ENCODE data around the gene MCRS1.

Gene MCRS1

DNA sequence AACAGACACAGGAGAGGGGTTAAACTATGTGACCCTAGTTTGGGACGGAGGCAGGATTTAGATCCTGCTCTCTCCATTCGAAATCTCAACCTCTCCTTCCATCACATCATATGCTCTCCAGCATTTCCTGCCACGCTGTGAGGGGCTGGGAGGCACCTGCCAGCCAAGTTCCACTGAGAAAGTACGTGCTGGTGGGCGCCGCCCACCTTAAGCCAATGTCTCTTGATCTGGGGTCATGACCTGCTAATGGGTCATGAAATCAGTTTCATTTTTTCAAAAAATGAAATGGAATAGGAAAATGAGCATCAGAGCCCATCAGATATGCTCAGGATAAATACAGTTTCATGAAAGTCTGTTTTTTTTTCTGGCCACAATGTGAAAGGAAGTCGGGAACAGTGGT is 7.2 kb downstream of the MCRS1 start:
- no peak overlapping the region for H3K27ac ChIP-seq (ENCODE audit: low read length)
- no peak overlapping the region for H3K9ac ChIP-seq (ENCODE audit: low read depth, low read length)
- no peak overlapping the region for H3K4me3 ChIP-seq (ENCODE audit: low read length)
- H3K27me3 ChIP-seq (ENCODE audit: insufficient read depth, low read length): no peaks in the 10 kb centered on the region
- no peaks in the 10 kb centered on the region for H3K9me3 ChIP-seq (ENCODE audit: insufficient read depth, low read depth, low read length)
- H3K4me1 ChIP-seq (ENCODE audit: insufficient read depth, low read length): no peaks in the 10 kb centered on the region
- H3K36me3 ChIP-seq (ENCODE audit: insufficient read depth, low read depth, low read length): peaks cover 92% of the 10 kb centered on the region

DNA sequence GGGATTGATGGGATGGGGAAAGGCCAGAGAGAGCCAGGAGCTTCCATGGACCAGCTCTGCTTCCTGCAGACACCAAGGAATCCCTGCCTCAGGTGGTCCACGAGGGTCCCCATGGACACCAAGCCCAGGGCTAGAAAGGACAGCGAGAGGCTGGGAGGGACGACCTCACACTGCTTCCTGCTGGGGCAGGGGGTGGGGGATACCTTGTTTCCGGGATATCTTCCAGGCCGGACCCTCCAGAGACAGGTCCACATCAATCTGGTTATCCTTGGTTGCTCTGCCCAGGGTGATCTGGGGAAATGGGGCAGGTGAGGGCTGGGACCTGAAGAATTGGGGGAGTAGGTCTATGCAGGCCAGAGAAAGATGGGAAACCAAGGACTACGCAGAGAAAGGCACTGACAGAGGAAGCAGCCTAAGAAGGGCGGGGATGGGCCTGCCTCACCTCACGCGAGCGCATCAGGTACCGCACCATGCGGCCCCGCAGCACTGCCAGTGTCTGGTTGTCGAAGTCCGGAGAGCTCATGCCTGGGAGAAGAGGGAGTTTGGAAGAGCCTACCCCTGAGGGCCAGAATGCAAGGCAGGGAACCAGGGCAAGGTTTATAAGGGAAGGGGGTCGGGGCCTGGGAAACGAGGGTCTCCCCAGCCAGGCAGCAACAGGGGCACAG is 8.8 kb downstream of the MCRS1 start:
- no peaks in the 10 kb centered on the region for H3K27me3 ChIP-seq (ENCODE audit: insufficient read depth, low read length)
- H3K4me1 ChIP-seq (ENCODE audit: insufficient read depth, low read length): no peaks in the 10 kb centered on the region
- no peak overlapping the region for H3K4me3 ChIP-seq (ENCODE audit: low read length)
- H3K27ac ChIP-seq (ENCODE audit: low read length): no peak overlapping the region
- peaks cover 77% of the 10 kb centered on the region for H3K36me3 ChIP-seq (ENCODE audit: insufficient read depth, low read depth, low read length)
- no peak overlapping the region for H3K9ac ChIP-seq (ENCODE audit: low read depth, low read length)
- H3K9me3 ChIP-seq (ENCODE audit: insufficient read depth, low read depth, low read length): no peaks in the 10 kb centered on the region

DNA sequence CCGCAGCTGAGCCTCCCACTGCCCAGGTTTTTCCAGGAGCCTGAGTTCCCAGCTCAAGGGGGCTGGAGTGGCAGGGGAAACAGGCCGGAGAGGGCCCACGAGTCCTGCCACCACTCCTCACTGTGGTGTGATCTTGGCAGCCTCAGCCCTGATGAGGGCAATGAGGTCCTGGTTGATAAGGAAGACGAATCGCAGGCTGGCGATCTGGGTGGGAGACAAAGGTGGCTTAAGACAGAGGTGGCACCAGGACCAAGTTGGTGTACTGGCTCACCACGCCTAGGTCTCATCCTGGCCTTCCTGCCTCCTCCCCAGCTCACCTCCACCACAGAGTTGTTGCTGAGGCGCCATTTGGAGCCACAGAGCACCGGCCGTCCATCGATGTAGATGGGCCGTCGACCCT is 9.4 kb downstream of the MCRS1 start:
- Histone ChIP-seq H3K9ac (ENCODE audit: low read depth, low read length) (no peak overlapping the region), H3K36me3 (ENCODE audit: insufficient read depth, low read depth, low read length) (peaks cover 71% of the 10 kb centered on the region), H3K27me3 (ENCODE audit: insufficient read depth, low read length) (no peaks in the 10 kb centered on the region), H3K4me1 (ENCODE audit: insufficient read depth, low read length) (no peaks in the 10 kb centered on the region), H3K4me3 (ENCODE audit: low read length) (no peak overlapping the region), H3K27ac (ENCODE audit: low read length) (no peak overlapping the region), H3K9me3 (ENCODE audit: insufficient read depth, low read depth, low read length) (no peaks in the 10 kb centered on the region)

DNA sequence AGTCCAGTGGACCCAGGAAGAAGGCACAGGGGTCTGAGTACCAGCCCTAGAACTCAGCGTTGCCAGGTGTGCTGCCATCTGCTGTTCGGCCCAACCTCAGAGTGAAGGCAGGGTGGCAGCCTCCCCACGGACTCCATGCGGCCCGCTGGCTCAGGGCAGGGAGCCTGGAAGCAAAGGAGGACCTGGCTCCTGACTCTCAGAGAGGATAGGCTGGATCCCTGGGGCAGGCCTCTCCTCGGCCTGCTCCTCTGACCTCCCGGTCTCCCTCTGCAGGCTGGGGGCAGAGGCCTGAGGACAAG is 10.1 kb downstream of the MCRS1 start:
- Histone ChIP-seq H3K36me3 (ENCODE audit: insufficient read depth, low read depth, low read length) (peaks cover 64% of the 10 kb centered on the region), H3K9me3 (ENCODE audit: insufficient read depth, low read depth, low read length) (no peaks in the 10 kb centered on the region), H3K4me3 (ENCODE audit: low read length) (no peak overlapping the region), H3K27ac (ENCODE audit: low read length) (no peak overlapping the region), H3K9ac (ENCODE audit: low read depth, low read length) (no peak overlapping the region), H3K27me3 (ENCODE audit: insufficient read depth, low read length) (peaks cover 3% of the 10 kb centered on the region; the same call in 1 of the 2 replicates), H3K4me1 (ENCODE audit: insufficient read depth, low read length) (no peaks in the 10 kb centered on the region)

DNA sequence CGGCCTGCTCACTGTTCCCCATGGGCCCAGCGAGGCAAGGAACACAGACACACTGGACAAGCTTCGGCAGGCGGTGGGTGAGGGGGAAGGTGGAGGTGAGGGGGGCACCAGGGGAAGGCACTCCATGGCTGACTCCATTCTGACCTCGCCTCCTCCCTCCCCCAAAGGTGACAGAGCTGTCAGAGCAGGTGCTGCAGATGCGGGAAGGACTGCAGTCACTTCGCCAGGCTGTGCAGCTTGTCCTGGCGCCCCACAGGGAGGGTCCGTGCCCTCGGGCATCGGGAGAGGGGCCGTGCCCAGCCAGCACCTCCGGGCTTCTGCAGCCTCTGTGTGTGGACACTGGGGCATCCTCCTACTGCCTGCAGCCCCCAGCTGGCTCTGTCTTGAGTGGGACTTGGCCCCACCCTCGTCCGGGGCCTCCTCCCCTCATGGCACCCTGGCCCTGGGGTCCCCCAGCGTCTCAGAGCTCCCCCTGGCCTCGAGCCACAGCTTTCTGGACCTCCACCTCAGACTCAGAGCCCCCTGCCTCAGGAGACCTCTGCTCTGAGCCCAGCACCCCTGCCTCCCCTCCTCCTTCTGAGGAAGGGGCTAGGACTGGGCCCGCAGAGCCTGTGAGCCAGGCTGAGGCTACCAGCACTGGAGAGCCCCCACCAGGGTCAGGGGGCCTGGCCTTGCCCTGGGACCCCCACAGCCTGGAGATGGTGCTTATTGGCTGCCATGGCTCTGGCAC is 10.6 kb downstream of the MCRS1 start:
- H3K27me3 ChIP-seq (ENCODE audit: insufficient read depth, low read length): peaks cover 9% of the 10 kb centered on the region; the same call in 1 of the 2 replicates
- H3K36me3 ChIP-seq (ENCODE audit: insufficient read depth, low read depth, low read length): peaks cover 59% of the 10 kb centered on the region
- H3K4me3 ChIP-seq (ENCODE audit: low read length): no peak overlapping the region
- no peak overlapping the region for H3K27ac ChIP-seq (ENCODE audit: low read length)
- no peak overlapping the region for H3K9ac ChIP-seq (ENCODE audit: low read depth, low read length)
- no peaks in the 10 kb centered on the region for H3K9me3 ChIP-seq (ENCODE audit: insufficient read depth, low read depth, low read length)
- no peaks in the 10 kb centered on the region for H3K4me1 ChIP-seq (ENCODE audit: insufficient read depth, low read length)

DNA sequence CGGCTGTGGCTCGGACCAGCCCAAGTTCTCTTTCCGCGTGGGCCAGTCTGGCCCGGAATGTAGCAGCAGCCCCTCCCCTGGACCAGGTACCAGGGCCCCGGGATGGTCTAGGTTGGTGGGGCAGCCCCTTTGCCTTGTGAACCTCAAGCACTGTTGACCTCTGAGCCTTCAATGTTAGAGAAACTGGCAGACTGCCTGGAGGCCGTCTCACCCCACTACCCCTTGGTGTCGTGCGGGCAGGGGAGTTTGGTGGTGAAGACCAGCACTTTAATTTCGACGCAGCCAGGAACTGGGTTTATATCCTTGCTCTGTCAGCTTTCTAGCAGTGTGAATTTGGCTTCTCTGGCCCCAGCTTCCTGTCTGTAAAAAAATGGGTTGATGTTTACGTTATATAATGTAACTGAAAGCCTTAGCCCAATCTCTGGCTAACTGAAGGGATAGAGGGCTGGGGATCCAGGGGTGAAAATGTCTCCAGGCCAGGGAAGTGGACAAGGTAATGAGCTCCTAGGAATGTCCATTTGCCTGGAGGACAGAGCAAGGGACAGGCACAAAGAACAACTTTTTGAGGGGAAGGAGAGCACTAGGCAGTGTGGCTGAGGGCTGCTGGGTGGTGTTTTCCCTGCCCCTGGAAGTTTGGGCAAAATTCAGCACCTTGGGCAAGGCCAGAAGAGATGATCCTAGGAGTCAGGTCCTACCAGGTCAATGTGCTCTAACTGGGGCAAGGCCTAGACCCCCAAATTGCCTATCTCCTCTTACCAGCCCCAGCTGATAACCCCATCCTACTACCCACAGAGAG is 11.4 kb downstream of the MCRS1 start:
- peaks cover 16% of the 10 kb centered on the region for H3K27me3 ChIP-seq (ENCODE audit: insufficient read depth, low read length)
- peaks cover 51% of the 10 kb centered on the region for H3K36me3 ChIP-seq (ENCODE audit: insufficient read depth, low read depth, low read length)
- H3K27ac ChIP-seq (ENCODE audit: low read length): no peak overlapping the region
- no peaks in the 10 kb centered on the region for H3K9me3 ChIP-seq (ENCODE audit: insufficient read depth, low read depth, low read length)
- no peak overlapping the region for H3K4me3 ChIP-seq (ENCODE audit: low read length)
- H3K9ac ChIP-seq (ENCODE audit: low read depth, low read length): no peak overlapping the region
- no peaks in the 10 kb centered on the region for H3K4me1 ChIP-seq (ENCODE audit: insufficient read depth, low read length)

DNA sequence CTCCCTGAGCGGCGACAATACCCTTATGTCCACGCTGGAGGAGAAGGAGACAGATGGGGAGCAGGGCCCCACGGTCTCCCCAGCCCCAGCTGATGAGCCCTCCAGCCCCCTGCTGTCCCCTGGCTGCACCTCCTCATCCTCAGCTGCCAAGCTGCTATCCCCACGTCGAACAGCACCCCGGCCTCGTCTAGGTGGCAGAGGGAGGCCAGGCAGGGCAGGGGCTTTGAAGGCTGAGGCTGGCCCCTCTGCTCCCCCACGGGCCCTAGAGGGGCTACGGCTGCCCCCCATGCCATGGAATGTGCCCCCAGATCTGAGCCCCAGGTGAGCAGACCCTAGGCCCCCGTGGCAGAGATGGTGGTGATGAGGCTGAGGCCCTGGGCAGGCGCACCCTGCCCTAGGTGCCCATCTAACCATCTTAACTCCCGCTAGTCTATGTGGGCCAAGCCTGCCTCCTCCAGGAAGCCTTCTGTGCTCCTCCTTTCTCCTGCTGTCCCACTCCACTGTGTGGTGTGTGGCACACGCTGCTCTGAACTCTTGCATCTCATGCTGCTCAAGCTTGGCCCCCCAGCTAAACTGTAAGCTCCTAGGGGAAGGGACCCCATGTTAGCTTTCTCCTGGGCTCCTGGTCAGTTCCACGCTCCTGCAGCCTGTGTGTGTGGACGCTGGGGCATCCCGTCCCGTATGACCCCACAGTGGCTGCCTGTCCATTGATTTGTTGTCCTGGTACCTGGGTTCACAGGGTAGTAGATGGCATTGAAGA is 12.1 kb downstream of the MCRS1 start:
- H3K9ac ChIP-seq (ENCODE audit: low read depth, low read length): no peak overlapping the region
- H3K27ac ChIP-seq (ENCODE audit: low read length): no peak overlapping the region
- peaks cover 24% of the 10 kb centered on the region for H3K27me3 ChIP-seq (ENCODE audit: insufficient read depth, low read length)
- no peaks in the 10 kb centered on the region for H3K9me3 ChIP-seq (ENCODE audit: insufficient read depth, low read depth, low read length)
- no peaks in the 10 kb centered on the region for H3K4me1 ChIP-seq (ENCODE audit: insufficient read depth, low read length)
- no peak overlapping the region for H3K4me3 ChIP-seq (ENCODE audit: low read length)
- peaks cover 44% of the 10 kb centered on the region for H3K36me3 ChIP-seq (ENCODE audit: insufficient read depth, low read depth, low read length)

DNA sequence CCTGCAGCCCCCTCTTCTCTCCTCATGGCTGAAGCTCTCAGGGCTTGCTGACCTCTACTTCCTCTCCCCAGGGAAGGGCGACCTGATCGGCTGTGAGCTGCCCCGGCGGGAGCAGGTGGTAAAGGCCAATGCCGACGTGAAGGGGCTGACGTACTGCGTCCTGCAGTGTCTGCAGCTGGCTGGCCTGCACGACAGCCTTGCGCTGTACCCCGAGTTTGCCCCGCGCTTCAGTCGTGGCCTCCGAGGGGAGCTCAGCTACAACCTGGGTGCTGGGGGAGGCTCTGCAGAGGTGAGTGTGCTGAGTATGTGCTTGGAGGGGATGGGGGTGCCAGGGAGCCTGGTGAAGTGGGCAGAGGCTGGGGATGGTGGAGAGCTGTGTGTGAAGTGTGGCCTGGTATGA is 13.7 kb downstream of the MCRS1 start:
- Histone ChIP-seq H3K27ac (ENCODE audit: low read length) (no peak overlapping the region), H3K36me3 (ENCODE audit: insufficient read depth, low read depth, low read length) (peaks cover 29% of the 10 kb centered on the region), H3K4me1 (ENCODE audit: insufficient read depth, low read length) (no peaks in the 10 kb centered on the region), H3K9ac (ENCODE audit: low read depth, low read length) (no peak overlapping the region), H3K27me3 (ENCODE audit: insufficient read depth, low read length) (peaks cover 39% of the 10 kb centered on the region), H3K4me3 (ENCODE audit: low read length) (no peak overlapping the region), H3K9me3 (ENCODE audit: insufficient read depth, low read depth, low read length) (no peaks in the 10 kb centered on the region)

DNA sequence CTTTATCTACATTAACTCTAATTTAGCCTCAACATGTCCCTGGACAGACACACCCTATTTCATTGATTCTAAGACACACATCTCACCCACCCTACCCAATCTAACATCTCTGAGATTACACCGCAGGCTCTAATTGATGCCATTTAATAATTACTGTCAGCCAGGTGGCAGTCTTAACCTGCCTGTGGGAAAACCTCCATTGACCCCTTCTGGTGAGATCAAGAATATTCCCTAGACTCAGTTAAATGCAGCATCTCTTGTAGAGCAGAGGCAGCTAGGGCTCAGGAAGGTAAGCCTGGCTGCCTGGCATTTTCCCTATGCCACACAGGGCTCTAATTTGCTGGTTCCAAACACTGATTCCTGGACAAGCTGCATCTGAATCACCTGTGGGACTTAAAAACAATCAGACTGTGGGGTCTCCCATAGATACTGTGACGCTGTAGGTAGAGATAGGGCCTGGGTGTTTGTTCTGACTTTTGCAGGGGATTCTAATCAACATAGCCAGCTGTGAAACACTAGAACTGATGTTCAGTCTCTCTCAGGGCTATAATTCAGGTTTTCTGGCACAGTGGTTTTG is 14.3 kb downstream of the MCRS1 start:
- no peak overlapping the region for H3K4me3 ChIP-seq (ENCODE audit: low read length)
- no peaks in the 10 kb centered on the region for H3K9me3 ChIP-seq (ENCODE audit: insufficient read depth, low read depth, low read length)
- H3K36me3 ChIP-seq (ENCODE audit: insufficient read depth, low read depth, low read length): peaks cover 22% of the 10 kb centered on the region
- H3K9ac ChIP-seq (ENCODE audit: low read depth, low read length): no peak overlapping the region
- H3K4me1 ChIP-seq (ENCODE audit: insufficient read depth, low read length): no peaks in the 10 kb centered on the region
- peaks cover 46% of the 10 kb centered on the region for H3K27me3 ChIP-seq (ENCODE audit: insufficient read depth, low read length)
- H3K27ac ChIP-seq (ENCODE audit: low read length): no peak overlapping the region

DNA sequence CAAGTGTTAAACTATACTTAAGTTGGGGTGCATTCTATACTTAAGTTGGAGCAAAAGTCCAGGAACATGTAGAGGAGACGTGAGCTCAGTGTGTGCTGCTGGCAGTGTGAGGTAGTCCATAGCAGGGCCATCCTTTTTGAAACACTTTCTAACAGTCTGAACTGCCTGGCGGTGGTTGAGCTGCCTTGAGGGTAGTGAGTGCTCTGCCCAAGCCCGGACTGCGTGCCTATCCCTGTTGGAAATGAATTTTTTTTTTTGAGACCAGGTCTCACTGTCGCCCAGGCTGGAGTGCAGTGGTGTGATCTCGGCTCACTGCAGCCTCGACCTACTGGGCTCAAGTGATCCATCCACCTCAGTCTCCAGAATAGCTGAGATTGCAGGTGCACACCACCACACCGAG is 15.0 kb downstream of the MCRS1 start:
- Histone ChIP-seq H3K4me1 (ENCODE audit: insufficient read depth, low read length) (no peaks in the 10 kb centered on the region), H3K36me3 (ENCODE audit: insufficient read depth, low read depth, low read length) (peaks cover 18% of the 10 kb centered on the region; the same call in 1 of the 2 replicates), H3K27ac (ENCODE audit: low read length) (no peak overlapping the region), H3K27me3 (ENCODE audit: insufficient read depth, low read length) (peaks cover 53% of the 10 kb centered on the region), H3K9ac (ENCODE audit: low read depth, low read length) (no peak overlapping the region), H3K9me3 (ENCODE audit: insufficient read depth, low read depth, low read length) (no peaks in the 10 kb centered on the region), H3K4me3 (ENCODE audit: low read length) (no peak overlapping the region)

DNA sequence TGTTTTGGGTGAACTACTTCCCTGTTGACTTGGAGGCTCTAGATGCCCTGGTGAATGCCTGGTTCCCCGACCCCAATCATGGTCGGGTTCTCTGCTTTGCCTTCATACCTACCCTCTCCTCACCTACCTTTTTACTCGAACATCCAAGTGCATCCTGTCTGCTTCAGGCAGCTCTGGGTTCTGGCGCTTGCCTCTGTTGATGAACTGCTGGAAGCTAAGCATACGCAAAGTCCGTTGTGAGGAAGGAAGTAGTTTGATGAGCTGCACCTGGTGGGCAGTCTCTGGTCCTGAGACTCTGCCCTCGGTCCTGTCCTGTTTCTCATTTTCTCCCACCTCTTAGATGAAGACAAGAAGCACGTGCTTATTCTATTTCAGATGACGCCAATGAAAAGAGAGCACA is 15.5 kb downstream of the MCRS1 start:
- Histone ChIP-seq H3K27me3 (ENCODE audit: insufficient read depth, low read length) (peaks cover 58% of the 10 kb centered on the region), H3K4me1 (ENCODE audit: insufficient read depth, low read length) (no peaks in the 10 kb centered on the region)

More for the DNA sequence above, 15.5 kb downstream of the MCRS1 start:
- Histone ChIP-seq H3K27ac (ENCODE audit: low read length) (no peak overlapping the region), H3K4me3 (ENCODE audit: low read length) (no peak overlapping the region), H3K9ac (ENCODE audit: low read depth, low read length) (no peak overlapping the region), H3K36me3 (ENCODE audit: insufficient read depth, low read depth, low read length) (peaks cover 14% of the 10 kb centered on the region; the same call in 1 of the 2 replicates), H3K9me3 (ENCODE audit: insufficient read depth, low read depth, low read length) (no peaks in the 10 kb centered on the region)

Data from iPS-20b (cell line).